Measurements from ENCODE around the gene CFAP20DC. TPM values are rescaled to one million over a fixed set of nuclear protein-coding genes. Genes with fewer than 3 reads are reported as not detected.

The CFAP20DC gene
- total RNA-seq, 1 donor from 2014 or later: 0.57 TPM

GRCh38 chr3:58800032-58800431 is 249.8 kb downstream of the CFAP20DC start:
- Histone ChIP-seq H3K4me2 (ENCODE audit: low read length) (no peak overlapping the region), H3K27me3 (ENCODE audit: insufficient read depth, low read length) (no peaks in the 10 kb centered on the region), H3K9ac (ENCODE audit: low read length) (no peak overlapping the region), H3K36me3 (ENCODE audit: insufficient read depth, low read length) (no peaks in the 10 kb centered on the region), H4K20me1 (ENCODE audit: insufficient read depth, low read length) (no peaks in the 10 kb centered on the region), H2AFZ (ENCODE audit: low read depth, low read length) (no peak overlapping the region), H3K4me3 (ENCODE audit: insufficient read depth, low read depth, low read length) (no peak overlapping the region), H3K79me2 (ENCODE audit: insufficient read depth, low read length) (no peaks in the 10 kb centered on the region), H3K27ac (ENCODE audit: low read depth, low read length) (no peak overlapping the region), H3K4me1 (ENCODE audit: insufficient read depth, low read length) (no peaks in the 10 kb centered on the region), H3K9me3 (ENCODE audit: insufficient read depth, low read depth, low read length) (no peaks in the 10 kb centered on the region)
- no peak overlapping the region for H3K27ac Mint-ChIP-seq (ENCODE audit: unreplicated experiment)
- no peaks in the 10 kb centered on the region for H3K27me3 Mint-ChIP-seq (ENCODE audit: low read depth, unreplicated experiment)
- no peaks in the 10 kb centered on the region for H3K36me3 Mint-ChIP-seq (ENCODE audit: low read depth, unreplicated experiment)
- no peaks in the 10 kb centered on the region for H3K4me1 Mint-ChIP-seq (ENCODE audit: low read depth, unreplicated experiment)
- FAIRE-seq (no peak), DNase-seq (ENCODE audit: low read depth) (no peak)
- TF ChIP-seq EZH2 (IDR thresholded peaks at IDR 0.05; ENCODE audit: insufficient read depth, low read length): no peak
- TF ChIP-seq CTCF (IDR thresholded peaks at IDR 0.05; ENCODE audit: insufficient read depth, low read depth, low read length): no peak
- H3K4me3 Mint-ChIP-seq (ENCODE audit: unreplicated experiment): no peak overlapping the region
- no peaks in the 10 kb centered on the region for H3K9me3 Mint-ChIP-seq (ENCODE audit: unreplicated experiment)

- no peaks in the 10 kb centered on the region for H3K36me3 Mint-ChIP-seq (ENCODE audit: low read depth, unreplicated experiment)
- DNase-seq (ENCODE audit: low read depth): no peak
- H3K27me3 Mint-ChIP-seq (ENCODE audit: low read depth, unreplicated experiment): no peaks in the 10 kb centered on the region
- H3K9me3 Mint-ChIP-seq (ENCODE audit: unreplicated experiment): no peaks in the 10 kb centered on the region
- Histone ChIP-seq H2AFZ (ENCODE audit: low read depth, low read length) (no peak overlapping the region), H3K4me2 (ENCODE audit: low read length) (no peak overlapping the region), H3K4me3 (ENCODE audit: insufficient read depth, low read depth, low read length) (no peak overlapping the region), H3K27ac (ENCODE audit: low read depth, low read length) (no peak overlapping the region), H3K79me2 (ENCODE audit: insufficient read depth, low read length) (no peaks in the 10 kb centered on the region), H3K36me3 (ENCODE audit: insufficient read depth, low read length) (no peaks in the 10 kb centered on the region), H3K27me3 (ENCODE audit: insufficient read depth, low read length) (no peaks in the 10 kb centered on the region), H3K9ac (ENCODE audit: low read length) (no peak overlapping the region), H3K4me1 (ENCODE audit: insufficient read depth, low read length) (no peaks in the 10 kb centered on the region), H3K9me3 (ENCODE audit: insufficient read depth, low read depth, low read length) (no peaks in the 10 kb centered on the region), H4K20me1 (ENCODE audit: insufficient read depth, low read length) (no peaks in the 10 kb centered on the region)
- no peak for FAIRE-seq
- H3K4me1 Mint-ChIP-seq (ENCODE audit: low read depth, unreplicated experiment): no peaks in the 10 kb centered on the region
- no peak for TF ChIP-seq EZH2 (IDR thresholded peaks at IDR 0.05; ENCODE audit: insufficient read depth, low read length)
- no peak for TF ChIP-seq CTCF (IDR thresholded peaks at IDR 0.05; ENCODE audit: insufficient read depth, low read depth, low read length)
- H3K27ac Mint-ChIP-seq (ENCODE audit: unreplicated experiment): no peak overlapping the region
- no peak overlapping the region for H3K4me3 Mint-ChIP-seq (ENCODE audit: unreplicated experiment)
Observed at GRCh38 chr3:58799271-58799670, 250.6 kb downstream of the CFAP20DC start.

GRCh38 chr3:58798312-58798711 is 251.5 kb downstream of the CFAP20DC start:
- Histone ChIP-seq H2AFZ (ENCODE audit: low read depth, low read length) (no peak overlapping the region), H3K4me1 (ENCODE audit: insufficient read depth, low read length) (no peaks in the 10 kb centered on the region), H3K4me2 (ENCODE audit: low read length) (no peak overlapping the region), H4K20me1 (ENCODE audit: insufficient read depth, low read length) (no peaks in the 10 kb centered on the region), H3K27me3 (ENCODE audit: insufficient read depth, low read length) (no peaks in the 10 kb centered on the region), H3K36me3 (ENCODE audit: insufficient read depth, low read length) (no peaks in the 10 kb centered on the region), H3K9ac (ENCODE audit: low read length) (no peak overlapping the region), H3K4me3 (ENCODE audit: insufficient read depth, low read depth, low read length) (no peak overlapping the region), H3K9me3 (ENCODE audit: insufficient read depth, low read depth, low read length) (no peaks in the 10 kb centered on the region), H3K79me2 (ENCODE audit: insufficient read depth, low read length) (no peaks in the 10 kb centered on the region), H3K27ac (ENCODE audit: low read depth, low read length) (no peak overlapping the region)
- DNase-seq (ENCODE audit: low read depth): no peak
- FAIRE-seq: no peak
- H3K4me3 Mint-ChIP-seq (ENCODE audit: unreplicated experiment): no peak overlapping the region
- TF ChIP-seq CTCF (IDR thresholded peaks at IDR 0.05; ENCODE audit: insufficient read depth, low read depth, low read length) (no peak), EZH2 (IDR thresholded peaks at IDR 0.05; ENCODE audit: insufficient read depth, low read length) (no peak)
- no peaks in the 10 kb centered on the region for H3K36me3 Mint-ChIP-seq (ENCODE audit: low read depth, unreplicated experiment)
- H3K9me3 Mint-ChIP-seq (ENCODE audit: unreplicated experiment): no peaks in the 10 kb centered on the region
- H3K27me3 Mint-ChIP-seq (ENCODE audit: low read depth, unreplicated experiment): no peaks in the 10 kb centered on the region
- peaks cover under 1% of the 10 kb centered on the region for H3K4me1 Mint-ChIP-seq (ENCODE audit: low read depth, unreplicated experiment)
- H3K27ac Mint-ChIP-seq (ENCODE audit: unreplicated experiment): no peak overlapping the region
